ENCODE results near the gene MYBPHL. TPM values are rescaled to one million over a fixed set of nuclear protein-coding genes. Genes with fewer than 3 reads are reported as not detected.

The MYBPHL gene
- total RNA-seq, 2 donors from 2014 or later = not detected

DNA sequence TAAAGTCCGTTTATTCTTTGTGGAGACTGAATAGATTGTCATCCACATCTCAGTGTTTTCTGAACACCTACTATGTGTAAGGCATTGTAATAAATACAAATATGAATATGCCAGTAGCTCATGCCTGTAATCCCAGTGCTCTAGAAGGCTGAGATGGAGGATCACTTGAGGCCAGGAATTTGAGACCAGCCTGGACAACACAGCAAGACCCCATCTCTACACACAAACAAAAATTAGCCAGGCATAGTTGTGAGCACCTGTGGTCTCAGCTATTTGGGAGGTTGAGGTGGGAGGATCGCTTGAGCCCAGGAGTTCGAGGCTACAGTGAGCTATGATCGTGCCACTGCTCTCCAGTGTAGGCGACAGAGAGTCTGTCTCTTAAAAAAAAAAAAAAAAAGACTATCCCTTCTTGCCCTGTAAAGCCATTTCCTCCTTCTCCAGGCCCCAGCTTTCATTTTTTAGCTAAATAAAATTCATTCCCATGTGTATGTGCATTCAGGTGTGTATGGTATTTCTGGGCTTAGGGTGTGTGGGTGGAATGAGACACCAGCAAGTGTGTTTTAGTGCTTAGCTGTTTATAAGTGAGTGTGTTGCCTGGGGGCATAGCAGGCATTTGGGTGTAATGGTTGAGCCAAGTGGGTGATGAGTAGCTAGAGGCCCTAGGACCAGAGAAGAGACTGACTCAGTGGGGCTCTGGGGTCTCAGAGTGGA is 49.7 kb downstream of the MYBPHL start:
- TF ChIP-seq CTCF (IDR thresholded peaks at IDR 0.05) = no peak
- intact Hi-C loops (cut with DNase I) = no loop called here
- H3K4me1 ChIP-seq = no peaks in the 10 kb centered on the region

GRCh38 chr1:109256085-109256484 is 50.7 kb downstream of the MYBPHL start:
- Histone ChIP-seq H3K36me3 (no peaks in the 10 kb centered on the region), H3K9ac (ENCODE audit: low read depth in 2 of 2, low read length in 2 of 2) (no peak overlapping the region), H3K4me1 (no peaks in the 10 kb centered on the region), H3K4me3 (no peak overlapping the region), H3K27me3 (no peaks in the 10 kb centered on the region), H3K9me3 (no peaks in the 10 kb centered on the region), H3K27ac (no peak overlapping the region)
- intact Hi-C loops (cut with DNase I) = no loop called here
- TF ChIP-seq CTCF (IDR thresholded peaks at IDR 0.05) = no peak
- DNase-seq = no peak

More for the DNA sequence above, 49.7 kb downstream of the MYBPHL start:
- DNase-seq = no peak
- Histone ChIP-seq H3K4me3 (no peak overlapping the region), H3K9ac (ENCODE audit: low read depth in 2 of 2, low read length in 2 of 2) (no peak overlapping the region), H3K27ac (no peak overlapping the region), H3K36me3 (no peaks in the 10 kb centered on the region), H3K27me3 (no peaks in the 10 kb centered on the region), H3K9me3 (no peaks in the 10 kb centered on the region)

GRCh38 chr1:109255678-109256077 is 51.1 kb downstream of the MYBPHL start:
- DNase-seq = no peak
- no peak overlapping the region for H3K4me3 ChIP-seq
- TF ChIP-seq CTCF (IDR thresholded peaks at IDR 0.05) = no peak
- no peaks in the 10 kb centered on the region for H3K4me1 ChIP-seq
- no peak overlapping the region for H3K9ac ChIP-seq (ENCODE audit: low read depth in 2 of 2, low read length in 2 of 2)
- no peak overlapping the region for H3K27ac ChIP-seq
- intact Hi-C loops (cut with DNase I) = no loop called here
- no peaks in the 10 kb centered on the region for H3K27me3 ChIP-seq
- no peaks in the 10 kb centered on the region for H3K9me3 ChIP-seq
- no peaks in the 10 kb centered on the region for H3K36me3 ChIP-seq

- H3K9me3 ChIP-seq = no peaks in the 10 kb centered on the region
- intact Hi-C loops (cut with DNase I) = no loop called here
- no peaks in the 10 kb centered on the region for H3K27me3 ChIP-seq
- no peak for TF ChIP-seq CTCF (IDR thresholded peaks at IDR 0.05)
- DNase-seq = no peak
- H3K27ac ChIP-seq = no peak overlapping the region
- H3K4me3 ChIP-seq = no peak overlapping the region
- H3K36me3 ChIP-seq = no peaks in the 10 kb centered on the region
- no peaks in the 10 kb centered on the region for H3K4me1 ChIP-seq
- H3K9ac ChIP-seq (ENCODE audit: low read depth in 2 of 2, low read length in 2 of 2) = no peak overlapping the region
These were observed 51.6 kb downstream of the MYBPHL start for GRCh38 chr1:109255097-109255651.

- no peak for DNase-seq
- no peaks in the 10 kb centered on the region for H3K27me3 ChIP-seq
- H3K27ac ChIP-seq = no peak overlapping the region
- no peak overlapping the region for H3K9ac ChIP-seq (ENCODE audit: low read depth in 2 of 2, low read length in 2 of 2)
- H3K4me1 ChIP-seq = no peaks in the 10 kb centered on the region
- TF ChIP-seq CTCF (IDR thresholded peaks at IDR 0.05) = no peak
- H3K9me3 ChIP-seq = no peaks in the 10 kb centered on the region
- no peak overlapping the region for H3K4me3 ChIP-seq
- no peaks in the 10 kb centered on the region for H3K36me3 ChIP-seq
- intact Hi-C loops (cut with DNase I) = no loop called here
These were observed 52.2 kb downstream of the MYBPHL start for GRCh38 chr1:109254621-109255096.

All from colonic mucosa (tissue), 4 donors.